MCF 10A (cell line): ENCODE results near the gene ERGIC1. TPM values are rescaled to one million over a fixed set of nuclear protein-coding genes. Genes with fewer than 3 reads are reported as not detected.
"Not testable (repeated sequence)": the region's sequence is repeated elsewhere in the genome, so short reads cannot be mapped to it uniquely, and the experiment has no call there.

Source experiments
- BruUV-seq: library from RNA; stranded (reverse); fragments of 400-500 nt; replicated peaks from 2 replicates; lab custom pipeline; 2021; lab: Mats Ljungman, UMichigan
- CTCF ChIA-PET: fragments of 300-600 bp; sonication (Branson Sonifier 250); formaldehyde crosslinking; extraction: SDS; loops from one replicate; lab custom pipeline; 2021; ENCODE audit warnings: antibody characterized with exemption, inconsistent platforms; lab: Yijun Ruan, JAX
- POLR2A ChIA-PET: fragments of 300-600, 350-650 bp; sonication (Branson Sonifier 250); formaldehyde crosslinking; extraction: SDS; loops from one replicate; lab custom pipeline; 2020; ENCODE audit warnings: antibody characterized with exemption, inconsistent platforms; lab: Yijun Ruan, JAX
- DNase-seq: peaks from one replicate; pipeline ENCODE4 v3.0.0-alpha.2; 2018; ENCODE audit not compliant: unreplicated experiment
- H3K27ac Mint-ChIP-seq: one replicate; pipeline ENCODE4 v1.8.0; 2022; ENCODE audit warnings: mild to moderate bottlenecking, low read depth, mixed read lengths; ENCODE audit not compliant: unreplicated experiment
- H3K27me3 Mint-ChIP-seq: one replicate; pipeline ENCODE4 v1.8.0; 2022; ENCODE audit warnings: mixed read lengths; ENCODE audit not compliant: insufficient read depth, unreplicated experiment
- H3K36me3 Mint-ChIP-seq: one replicate; pipeline ENCODE4 v1.8.0; 2022; ENCODE audit warnings: mild to moderate bottlenecking, moderate library complexity, mixed read lengths; ENCODE audit not compliant: insufficient read depth, unreplicated experiment
- H3K4me1 Mint-ChIP-seq: one replicate; pipeline ENCODE4 v1.8.0; 2022; ENCODE audit warnings: mixed read lengths; ENCODE audit not compliant: insufficient read depth, unreplicated experiment
- H3K4me3 Mint-ChIP-seq: one replicate; pipeline ENCODE4 v1.8.0; 2022; ENCODE audit warnings: mild to moderate bottlenecking, moderate library complexity, mixed read lengths; ENCODE audit not compliant: unreplicated experiment
- H3K9me3 Mint-ChIP-seq: one replicate; pipeline ENCODE4 v1.8.0; 2022; ENCODE audit warnings: mixed read lengths; ENCODE audit not compliant: unreplicated experiment
- intact Hi-C: fragments of 100-400 bp; cut with micrococcal nuclease; formaldehyde crosslinking; loops from 2 replicates; pipeline ENCODE4 v1.14.1; 2022
- total RNA-seq: library from RNA; stranded (reverse); gene quantifications from 2 replicates; pipeline ENCODE4 v1.2.3, GENCODE V29; 2022
- TF ChIP-seq, protein P1 (sequence below): fragments of 200-600 bp; IDR thresholded peaks from one replicate; pipeline ENCODE4 v1.8.0; 2022; ENCODE audit warnings: antibody characterized with exemption, mild to moderate bottlenecking; ENCODE audit not compliant: unreplicated experiment

The ERGIC1 gene
- total RNA-seq, 1 experiment from 2014 or later, result 257 TPM

DNA sequence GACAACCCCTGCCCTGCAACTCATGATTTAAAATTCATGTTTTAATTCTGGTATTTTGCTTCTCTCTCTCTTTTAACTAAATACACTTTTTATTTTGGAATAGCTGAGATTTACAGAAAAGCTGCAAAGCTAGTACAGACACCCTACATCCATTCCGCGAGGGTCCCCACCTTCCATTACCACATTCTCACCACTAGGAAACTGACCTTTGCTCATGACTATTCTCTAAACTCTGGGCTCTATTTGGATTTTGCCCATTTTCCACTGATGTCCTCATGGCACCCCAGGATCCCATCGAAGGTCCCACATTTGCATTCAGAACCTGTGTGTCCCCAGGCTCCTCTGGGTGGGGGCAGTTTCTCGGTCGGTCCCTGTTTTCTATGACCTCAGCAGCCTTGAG lies 11.5 kb downstream of the ERGIC1 start:
- POLR2A ChIA-PET, result interaction anchor here (1.5 to 19.9 kb wide), 4 partner anchors 15 to 74 kb away, joined by 4 to 431 read pairs (median 6); partner anchors contain the start of gene DUSP1
- intact Hi-C loops, result no loop called here
- Mint-ChIP-seq H3K9me3 (no peaks in the 10 kb centered on the region), H3K36me3 (peaks cover 38% of the 10 kb centered on the region), H3K27ac (peak overlapping the region; percentile 17), H3K27me3 (no peaks in the 10 kb centered on the region), H3K4me3 (no peak overlapping the region), H3K4me1 (peaks cover 55% of the 10 kb centered on the region)
- no peak for DNase-seq
- no TSS peak for BruUV-seq
- TF ChIP-seq, protein P1, sequence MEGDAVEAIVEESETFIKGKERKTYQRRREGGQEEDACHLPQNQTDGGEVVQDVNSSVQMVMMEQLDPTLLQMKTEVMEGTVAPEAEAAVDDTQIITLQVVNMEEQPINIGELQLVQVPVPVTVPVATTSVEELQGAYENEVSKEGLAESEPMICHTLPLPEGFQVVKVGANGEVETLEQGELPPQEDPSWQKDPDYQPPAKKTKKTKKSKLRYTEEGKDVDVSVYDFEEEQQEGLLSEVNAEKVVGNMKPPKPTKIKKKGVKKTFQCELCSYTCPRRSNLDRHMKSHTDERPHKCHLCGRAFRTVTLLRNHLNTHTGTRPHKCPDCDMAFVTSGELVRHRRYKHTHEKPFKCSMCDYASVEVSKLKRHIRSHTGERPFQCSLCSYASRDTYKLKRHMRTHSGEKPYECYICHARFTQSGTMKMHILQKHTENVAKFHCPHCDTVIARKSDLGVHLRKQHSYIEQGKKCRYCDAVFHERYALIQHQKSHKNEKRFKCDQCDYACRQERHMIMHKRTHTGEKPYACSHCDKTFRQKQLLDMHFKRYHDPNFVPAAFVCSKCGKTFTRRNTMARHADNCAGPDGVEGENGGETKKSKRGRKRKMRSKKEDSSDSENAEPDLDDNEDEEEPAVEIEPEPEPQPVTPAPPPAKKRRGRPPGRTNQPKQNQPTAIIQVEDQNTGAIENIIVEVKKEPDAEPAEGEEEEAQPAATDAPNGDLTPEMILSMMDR, result no peak
- CTCF ChIA-PET, result interaction anchor here (1.4 to 1.6 kb wide), 3 partner anchors 10 to 73 kb away, joined by 5 to 8 read pairs (median 6); no protein-coding TSS in a partner anchor

DNA sequence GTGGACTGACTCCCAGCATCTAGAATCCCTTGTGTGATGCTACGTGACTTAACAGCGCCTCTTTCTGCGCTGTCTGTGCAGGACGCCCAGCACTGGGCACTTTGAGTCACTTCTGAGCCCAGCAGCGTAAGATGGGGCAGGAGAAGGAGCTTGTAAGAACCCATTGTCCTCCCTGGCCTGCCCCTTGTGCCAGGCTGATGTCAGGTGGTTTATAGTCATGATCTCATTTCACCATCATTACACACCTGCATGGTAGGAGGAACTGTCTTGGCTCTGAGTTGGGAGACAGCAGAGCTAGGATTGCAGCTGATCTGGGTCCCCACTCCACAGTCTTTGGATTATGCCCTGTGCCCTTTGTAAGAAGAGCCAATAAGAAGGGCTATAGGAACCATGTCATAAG lies 12.2 kb downstream of the ERGIC1 start:
- Mint-ChIP-seq H3K27ac (no peak overlapping the region), H3K9me3 (no peaks in the 10 kb centered on the region), H3K4me1 (peaks cover 57% of the 10 kb centered on the region), H3K27me3 (no peaks in the 10 kb centered on the region), H3K36me3 (peaks cover 35% of the 10 kb centered on the region), H3K4me3 (no peak overlapping the region)
- no TSS peak for BruUV-seq
- intact Hi-C loops, result no loop called here
- DNase-seq, result no peak
- TF ChIP-seq, protein P1, result no peak
- ChIA-PET CTCF (interaction anchor here (0.6 to 1.6 kb wide), 5 partner anchors 11 to 131 kb away, joined by 3 to 8 read pairs (median 5); no protein-coding TSS in a partner anchor), POLR2A (interaction anchor here (0.7 to 19.9 kb wide), 8 partner anchors 10 to 75 kb away, joined by 3 to 431 read pairs (median 4); partner anchors contain the start of gene DUSP1)

DNA sequence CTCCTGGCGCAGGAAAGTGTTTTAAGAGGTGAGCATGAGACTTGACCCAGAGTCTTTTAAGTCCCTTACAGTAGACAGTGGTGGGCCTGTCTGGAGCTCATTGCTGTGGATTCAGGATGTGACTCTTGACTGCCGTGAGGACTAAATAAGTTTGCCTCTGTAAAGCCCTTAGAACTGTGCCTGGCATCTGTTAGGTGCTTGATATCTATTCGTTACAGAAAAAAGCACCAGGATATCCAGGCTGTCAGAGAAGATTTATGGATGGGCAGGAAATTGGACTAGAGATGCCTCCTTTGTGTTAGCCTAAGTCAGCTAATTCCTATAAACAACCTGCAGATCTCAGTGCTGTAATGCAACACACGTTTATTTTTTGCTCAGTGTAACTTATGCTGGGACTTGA lies 12.6 kb downstream of the ERGIC1 start:
- intact Hi-C loops, result no loop called here
- Mint-ChIP-seq H3K9me3 (no peaks in the 10 kb centered on the region), H3K4me3 (no peak overlapping the region), H3K4me1 (peaks cover 60% of the 10 kb centered on the region), H3K27ac (no peak overlapping the region), H3K27me3 (no peaks in the 10 kb centered on the region), H3K36me3 (peaks cover 39% of the 10 kb centered on the region)
- no TSS peak for BruUV-seq
- TF ChIP-seq, protein P1, result no peak
- ChIA-PET CTCF (interaction anchor here (0.6 to 1.6 kb wide), 5 partner anchors 11 to 132 kb away, joined by 3 to 8 read pairs (median 3); no protein-coding TSS in a partner anchor), POLR2A (interaction anchor here (0.7 to 19.9 kb wide), 8 partner anchors 9 to 75 kb away, joined by 3 to 431 read pairs (median 4); partner anchors contain the start of gene DUSP1)
- no peak for DNase-seq

DNA sequence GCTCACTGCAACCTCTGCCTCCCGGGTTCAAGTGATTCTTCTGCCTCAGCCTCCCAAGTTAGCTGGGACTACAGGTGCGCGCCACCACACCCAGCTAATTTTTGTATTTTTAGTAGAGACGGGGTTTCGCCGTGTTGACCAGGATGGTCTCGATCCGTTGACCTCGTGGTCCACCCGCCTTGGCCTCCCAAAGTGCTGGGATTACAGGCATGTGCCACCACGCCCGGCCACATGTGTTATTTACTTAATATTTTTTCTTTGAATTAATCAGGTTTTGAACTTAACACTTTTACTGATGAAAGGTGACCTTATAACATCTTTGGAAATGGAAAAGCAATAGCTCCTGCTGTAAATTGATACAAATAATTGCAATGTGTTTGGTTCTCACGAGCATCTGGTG lies 13.5 kb downstream of the ERGIC1 start:
- Mint-ChIP-seq H3K4me1 (peaks cover 66% of the 10 kb centered on the region), H3K36me3 (peaks cover 34% of the 10 kb centered on the region)
- H3K27me3 Mint-ChIP-seq, DNase-seq, H3K27ac Mint-ChIP-seq, H3K9me3 Mint-ChIP-seq, H3K4me3 Mint-ChIP-seq, intact Hi-C loops, BruUV-seq: not testable (repeated sequence)
- ChIA-PET CTCF (interaction anchor here (0.6 to 2.0 kb wide), 4 partner anchors 9 to 52 kb away, joined by 3 to 10 read pairs (median 3); no protein-coding TSS in a partner anchor), POLR2A (interaction anchor here (0.7 to 19.9 kb wide), 6 partner anchors 12 to 480 kb away, joined by 3 to 431 read pairs (median 28); partner anchors contain the start of genes DUSP1, ERGIC1 and STC2)
